ENCODE results near the gene LCE1C. TPM values are rescaled to one million over a fixed set of nuclear protein-coding genes. Genes with fewer than 3 reads are reported as not detected.

LCE1C gene
- not detected for polyA plus RNA-seq (2013, experiment 1 of 2)
- not detected for polyA plus RNA-seq (2013, experiment 2 of 2)

- H3K27ac ChIP-seq (ENCODE audit: low read depth, low read length, severe bottlenecking), result no peak within 1 kb of the TSS
- no peaks in the 10 kb centered on the region for H3K4me1 ChIP-seq (ENCODE audit: control insufficient read depth, insufficient read depth, low read length, poor library complexity, severe bottlenecking)
- no peak within 1 kb of the TSS for H3K4me3 ChIP-seq (ENCODE audit: extremely low read depth, insufficient read depth, low read length, poor library complexity, severe bottlenecking)
- WGBS, 2 experiments (ENCODE audit: insufficient coverage in 2 of 2), result 33% methylated on average over 2 of the region's 3 CpGs; no CpG with 5 or more reads in 1 of the 2 experiments
- H3K36me3 ChIP-seq (ENCODE audit: control insufficient read depth, insufficient read depth, low read length), result no peaks in the 10 kb centered on the region
- peaks cover 37% of the 10 kb centered on the region for H3K9me3 ChIP-seq (ENCODE audit: control insufficient read depth, low read length)
Measured at GRCh38 chr1:152806576-152806975, at the start of gene LCE1C. TSS of gene LCE1C (minus strand) at chr1:152806651. CDS start at chr1:152805478, 1,173 bp downstream.

GRCh38 chr1:152855661-152856060 is 49.2 kb upstream of the LCE1C start:
- 0% methylated on average over 1 of the region's 2 CpGs for WGBS, 2 experiments (ENCODE audit: insufficient coverage in 2 of 2)
- Histone ChIP-seq H3K36me3 (ENCODE audit: control insufficient read depth, insufficient read depth, low read length) (no peaks in the 10 kb centered on the region), H3K4me1 (ENCODE audit: control insufficient read depth, insufficient read depth, low read length, poor library complexity, severe bottlenecking) (no peaks in the 10 kb centered on the region), H3K27ac (ENCODE audit: low read depth, low read length, severe bottlenecking) (no peak overlapping the region), H3K9me3 (ENCODE audit: control insufficient read depth, low read length) (peaks cover 32% of the 10 kb centered on the region), H3K4me3 (ENCODE audit: extremely low read depth, insufficient read depth, low read length, poor library complexity, severe bottlenecking) (no peak overlapping the region)

GRCh38 chr1:152842556-152842955 is 36.1 kb upstream of the LCE1C start, which contains the start of gene LCE6A:
TSS of gene LCE6A (plus strand) at chr1:152842856. CDS start at chr1:152843521, 665 bp downstream.
- WGBS, 2 experiments (ENCODE audit: insufficient coverage in 2 of 2), result 71% methylated on average over 3 of the region's 3 CpGs; no CpG with 5 or more reads in 1 of the 2 experiments
- H3K9me3 ChIP-seq (ENCODE audit: control insufficient read depth, low read length), result peaks cover 34% of the 10 kb centered on the region
- no peak within 1 kb of the TSS for H3K27ac ChIP-seq (ENCODE audit: low read depth, low read length, severe bottlenecking)
- no peak within 1 kb of the TSS for H3K4me3 ChIP-seq (ENCODE audit: extremely low read depth, insufficient read depth, low read length, poor library complexity, severe bottlenecking)
- H3K4me1 ChIP-seq (ENCODE audit: control insufficient read depth, insufficient read depth, low read length, poor library complexity, severe bottlenecking), result no peaks in the 10 kb centered on the region
- no peaks in the 10 kb centered on the region for H3K36me3 ChIP-seq (ENCODE audit: control insufficient read depth, insufficient read depth, low read length)

GRCh38 chr1:152836870-152837269 is 30.4 kb upstream of the LCE1C start:
- no peaks in the 10 kb centered on the region for H3K36me3 ChIP-seq (ENCODE audit: control insufficient read depth, insufficient read depth, low read length)
- H3K27ac ChIP-seq (ENCODE audit: low read depth, low read length, severe bottlenecking), result no peak overlapping the region
- no peaks in the 10 kb centered on the region for H3K4me1 ChIP-seq (ENCODE audit: control insufficient read depth, insufficient read depth, low read length, poor library complexity, severe bottlenecking)
- peaks cover 19% of the 10 kb centered on the region for H3K9me3 ChIP-seq (ENCODE audit: control insufficient read depth, low read length)
- H3K4me3 ChIP-seq (ENCODE audit: extremely low read depth, insufficient read depth, low read length, poor library complexity, severe bottlenecking), result no peak overlapping the region
- WGBS, 2 experiments (ENCODE audit: insufficient coverage in 2 of 2), result 17 to 33% methylated on average over 1 to 2 of the region's 2 CpGs

- Histone ChIP-seq H3K4me1 (ENCODE audit: control insufficient read depth, insufficient read depth, low read length, poor library complexity, severe bottlenecking) (no peaks in the 10 kb centered on the region), H3K36me3 (ENCODE audit: control insufficient read depth, insufficient read depth, low read length) (no peaks in the 10 kb centered on the region), H3K9me3 (ENCODE audit: control insufficient read depth, low read length) (peaks cover 32% of the 10 kb centered on the region), H3K27ac (ENCODE audit: low read depth, low read length, severe bottlenecking) (no peak within 1 kb of the TSS), H3K4me3 (ENCODE audit: extremely low read depth, insufficient read depth, low read length, poor library complexity, severe bottlenecking) (no peak within 1 kb of the TSS)
- 82% methylated on average over 2 of the region's 2 CpGs; no CpG with 5 or more reads in 1 of the 2 experiments for WGBS, 2 experiments (ENCODE audit: insufficient coverage in 2 of 2)
Measured at GRCh38 chr1:152827173-152827572, 20.7 kb upstream of the LCE1C start, which contains the start of gene LCE1A. TSS of gene LCE1A (plus strand) at chr1:152827473. CDS start at chr1:152827473, 0 bp downstream.

- no peaks in the 10 kb centered on the region for H3K36me3 ChIP-seq (ENCODE audit: control insufficient read depth, insufficient read depth, low read length)
- H3K9me3 ChIP-seq (ENCODE audit: control insufficient read depth, low read length), result peaks cover 38% of the 10 kb centered on the region
- no peak overlapping the region for H3K27ac ChIP-seq (ENCODE audit: low read depth, low read length, severe bottlenecking)
- no peaks in the 10 kb centered on the region for H3K4me1 ChIP-seq (ENCODE audit: control insufficient read depth, insufficient read depth, low read length, poor library complexity, severe bottlenecking)
- H3K4me3 ChIP-seq (ENCODE audit: extremely low read depth, insufficient read depth, low read length, poor library complexity, severe bottlenecking), result no peak overlapping the region
Measured at GRCh38 chr1:152824964-152825363, 18.5 kb upstream of the LCE1C start.

- H3K4me3 ChIP-seq (ENCODE audit: extremely low read depth, insufficient read depth, low read length, poor library complexity, severe bottlenecking), result no peak overlapping the region
- H3K4me1 ChIP-seq (ENCODE audit: control insufficient read depth, insufficient read depth, low read length, poor library complexity, severe bottlenecking), result no peaks in the 10 kb centered on the region
- no peak overlapping the region for H3K27ac ChIP-seq (ENCODE audit: low read depth, low read length, severe bottlenecking)
- H3K36me3 ChIP-seq (ENCODE audit: control insufficient read depth, insufficient read depth, low read length), result no peaks in the 10 kb centered on the region
- WGBS, 2 experiments (ENCODE audit: insufficient coverage in 2 of 2), result no CpG with 5 or more reads among the region's 5 CpGs
- peaks cover 41% of the 10 kb centered on the region for H3K9me3 ChIP-seq (ENCODE audit: control insufficient read depth, low read length)
Measured at GRCh38 chr1:152823294-152823693, 16.8 kb upstream of the LCE1C start.

- H3K4me1 ChIP-seq (ENCODE audit: control insufficient read depth, insufficient read depth, low read length, poor library complexity, severe bottlenecking), result no peaks in the 10 kb centered on the region
- H3K4me3 ChIP-seq (ENCODE audit: extremely low read depth, insufficient read depth, low read length, poor library complexity, severe bottlenecking), result no peak overlapping the region
- no peaks in the 10 kb centered on the region for H3K36me3 ChIP-seq (ENCODE audit: control insufficient read depth, insufficient read depth, low read length)
- peaks cover 40% of the 10 kb centered on the region for H3K9me3 ChIP-seq (ENCODE audit: control insufficient read depth, low read length)
- 74% methylated on average over 4 to 6 of the region's 6 CpGs for WGBS, 2 experiments (ENCODE audit: insufficient coverage in 2 of 2)
- H3K27ac ChIP-seq (ENCODE audit: low read depth, low read length, severe bottlenecking), result no peak overlapping the region
Measured at GRCh38 chr1:152817309-152817708, 10.9 kb upstream of the LCE1C start.

- no peaks in the 10 kb centered on the region for H3K36me3 ChIP-seq (ENCODE audit: control insufficient read depth, insufficient read depth, low read length)
- peaks cover 13% of the 10 kb centered on the region for H3K9me3 ChIP-seq (ENCODE audit: control insufficient read depth, low read length)
- no peak within 1 kb of the TSS for H3K27ac ChIP-seq (ENCODE audit: low read depth, low read length, severe bottlenecking)
- H3K4me3 ChIP-seq (ENCODE audit: extremely low read depth, insufficient read depth, low read length, poor library complexity, severe bottlenecking), result no peak within 1 kb of the TSS
- WGBS, 2 experiments (ENCODE audit: insufficient coverage in 2 of 2), result no CpG with 5 or more reads among the region's 2 CpGs
- H3K4me1 ChIP-seq (ENCODE audit: control insufficient read depth, insufficient read depth, low read length, poor library complexity, severe bottlenecking), result no peaks in the 10 kb centered on the region
Measured at GRCh38 chr1:152811671-152812070, 5.2 kb upstream of the LCE1C start, which contains the start of gene LCE1B. TSS of gene LCE1B (plus strand) at chr1:152811971. CDS start at chr1:152812447, 476 bp downstream.

GRCh38 chr1:152811050-152811449 is 4.6 kb upstream of the LCE1C start:
- 29 to 45% methylated on average over 1 to 2 of the region's 2 CpGs for WGBS, 2 experiments (ENCODE audit: insufficient coverage in 2 of 2)
- H3K27ac ChIP-seq (ENCODE audit: low read depth, low read length, severe bottlenecking), result no peak overlapping the region
- peaks cover 18% of the 10 kb centered on the region for H3K9me3 ChIP-seq (ENCODE audit: control insufficient read depth, low read length)
- H3K4me3 ChIP-seq (ENCODE audit: extremely low read depth, insufficient read depth, low read length, poor library complexity, severe bottlenecking), result no peak overlapping the region
- no peaks in the 10 kb centered on the region for H3K4me1 ChIP-seq (ENCODE audit: control insufficient read depth, insufficient read depth, low read length, poor library complexity, severe bottlenecking)
- no peaks in the 10 kb centered on the region for H3K36me3 ChIP-seq (ENCODE audit: control insufficient read depth, insufficient read depth, low read length)

GRCh38 chr1:152801333-152801732 is 5.1 kb downstream of the LCE1C start:
- Histone ChIP-seq H3K4me1 (ENCODE audit: control insufficient read depth, insufficient read depth, low read length, poor library complexity, severe bottlenecking) (no peaks in the 10 kb centered on the region), H3K27ac (ENCODE audit: low read depth, low read length, severe bottlenecking) (no peak overlapping the region), H3K4me3 (ENCODE audit: extremely low read depth, insufficient read depth, low read length, poor library complexity, severe bottlenecking) (no peak overlapping the region), H3K36me3 (ENCODE audit: control insufficient read depth, insufficient read depth, low read length) (no peaks in the 10 kb centered on the region), H3K9me3 (ENCODE audit: control insufficient read depth, low read length) (peaks cover 62% of the 10 kb centered on the region)
- 40 to 60% methylated on average over 1 of the region's 1 CpG for WGBS, 2 experiments (ENCODE audit: insufficient coverage in 2 of 2)

Measured in mesodermal cell (in vitro differentiated cells).